GM21526 (cell line): ENCODE results near the gene DDAH1.

Experiments
- ATAC-seq: cut with Tn5 transposase; IDR thresholded peaks from one replicate; pipeline ENCODE4 v1.9.1; 2021; ENCODE audit warnings: moderate library complexity; ENCODE audit not compliant: unreplicated experiment, low FRiP score

DDAH1 gene

GRCh38 chr1:85445906-85446305, 19.1 kb downstream of the DDAH1 start:
- ATAC-seq: no peak

DNA sequence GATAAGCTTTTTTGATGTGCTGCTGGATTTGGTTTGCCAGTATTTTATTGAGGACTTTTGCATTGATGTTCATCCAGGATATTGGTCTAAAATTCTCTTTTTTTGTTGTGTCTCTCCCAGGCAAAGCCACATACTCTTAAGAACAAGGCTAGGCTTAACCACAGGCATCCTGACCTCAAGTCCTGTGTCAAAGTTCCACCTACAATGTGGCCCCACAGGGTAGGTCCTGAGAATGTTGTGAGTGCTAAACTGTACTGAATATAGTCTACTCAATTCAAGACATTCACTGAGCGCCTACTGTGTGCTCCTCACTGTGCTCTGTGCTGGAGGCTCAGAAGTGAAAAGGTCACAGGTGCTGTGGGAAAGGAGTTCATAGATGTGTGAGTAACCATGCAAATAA, 20.6 kb downstream of the DDAH1 start:
- ATAC-seq: no peak

DNA sequence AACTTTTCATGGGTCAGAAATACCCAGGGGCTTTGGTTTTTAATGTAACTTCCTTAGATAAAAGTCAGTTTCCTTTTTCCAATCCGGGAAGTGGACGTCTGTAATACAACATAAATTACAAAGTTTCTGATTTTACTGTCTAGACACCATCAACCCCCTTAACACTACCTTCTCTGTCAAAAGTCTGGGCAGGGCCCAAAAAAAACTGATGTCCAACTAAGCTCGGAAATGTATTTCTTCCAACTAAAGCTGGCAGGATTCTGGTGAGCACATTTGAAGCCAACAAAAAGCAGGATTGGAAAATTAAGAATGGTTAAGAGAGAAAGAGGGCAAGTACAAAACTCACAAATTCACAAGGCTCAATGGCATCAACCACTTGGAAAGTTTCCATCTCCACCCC, 24.3 kb downstream of the DDAH1 start:
- no peak for ATAC-seq

DNA sequence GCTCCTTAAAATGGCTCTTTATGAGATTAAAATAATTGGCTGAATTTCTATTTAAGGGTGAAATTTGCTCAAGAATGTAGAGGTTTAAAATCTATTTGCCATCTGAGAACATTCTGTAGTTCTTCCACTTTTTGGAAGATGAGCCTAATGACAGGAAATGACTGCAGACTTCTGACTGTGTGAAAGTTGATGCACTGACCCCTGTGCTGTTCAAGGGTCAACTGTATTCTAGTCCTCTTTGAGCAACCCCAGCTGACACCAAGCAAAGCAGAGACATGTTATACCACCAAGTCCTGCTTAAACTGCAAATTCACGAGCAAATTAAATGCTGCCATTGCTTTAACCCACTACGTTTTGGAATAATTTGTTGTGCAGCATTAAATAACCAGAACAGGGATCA, 26.6 kb downstream of the DDAH1 start:
- no peak for ATAC-seq

- no peak for ATAC-seq
Measured at GRCh38 chr1:85437139-85437538, 27.8 kb downstream of the DDAH1 start.

GRCh38 chr1:85433096-85433495, 31.9 kb downstream of the DDAH1 start:
- ATAC-seq: no peak

DNA sequence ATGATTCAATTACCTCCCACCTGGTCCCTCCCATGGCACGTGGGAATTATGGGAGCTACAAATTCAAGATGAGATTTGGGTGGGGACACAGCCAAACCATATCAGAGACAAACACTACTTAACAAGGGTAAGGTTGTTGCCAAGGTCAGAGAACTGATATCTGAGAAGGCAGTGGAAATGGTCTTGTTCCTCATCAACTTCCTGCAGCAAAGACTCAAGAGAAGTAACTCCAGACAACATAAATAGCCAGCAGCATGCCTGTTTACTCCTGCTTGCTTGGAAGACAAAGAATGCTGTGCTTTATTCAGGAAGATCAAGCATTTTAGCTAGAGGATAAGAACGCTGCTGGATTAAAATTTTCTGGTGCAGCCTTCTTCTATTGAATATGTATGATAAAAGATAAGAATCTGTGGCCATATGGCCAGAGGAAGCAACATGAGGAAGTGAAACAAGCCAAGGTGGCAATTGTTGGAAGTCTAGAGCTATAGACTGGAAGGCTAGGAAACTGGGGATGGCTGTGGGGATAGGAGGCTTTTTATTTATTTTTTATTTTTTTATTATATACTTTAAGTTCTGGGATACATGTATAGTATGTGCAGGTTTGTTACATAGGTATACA, 36.4 kb downstream of the DDAH1 start:
- ATAC-seq: no peak

DNA sequence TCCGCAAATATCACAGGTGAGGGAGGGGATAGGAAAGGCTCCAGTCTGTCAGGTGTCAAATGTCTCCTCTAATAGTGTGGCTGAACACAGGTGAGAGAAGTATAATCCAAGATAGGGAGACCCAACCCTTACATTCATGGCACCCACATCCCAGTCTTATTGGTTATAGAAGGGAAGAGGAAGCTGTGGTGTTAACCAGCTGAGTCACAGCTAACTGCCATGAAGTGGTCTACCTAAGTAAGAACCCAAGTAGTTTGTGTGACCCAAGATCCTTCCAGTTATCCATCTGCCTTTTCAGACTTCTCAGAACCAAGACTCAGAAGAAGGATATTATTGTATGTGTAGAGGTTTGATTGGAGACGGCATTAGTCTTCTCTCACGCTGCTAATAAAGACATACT, 37.1 kb downstream of the DDAH1 start:
- no peak for ATAC-seq

- no peak for ATAC-seq
Measured at GRCh38 chr1:85427331-85427730, 37.6 kb downstream of the DDAH1 start.

DNA sequence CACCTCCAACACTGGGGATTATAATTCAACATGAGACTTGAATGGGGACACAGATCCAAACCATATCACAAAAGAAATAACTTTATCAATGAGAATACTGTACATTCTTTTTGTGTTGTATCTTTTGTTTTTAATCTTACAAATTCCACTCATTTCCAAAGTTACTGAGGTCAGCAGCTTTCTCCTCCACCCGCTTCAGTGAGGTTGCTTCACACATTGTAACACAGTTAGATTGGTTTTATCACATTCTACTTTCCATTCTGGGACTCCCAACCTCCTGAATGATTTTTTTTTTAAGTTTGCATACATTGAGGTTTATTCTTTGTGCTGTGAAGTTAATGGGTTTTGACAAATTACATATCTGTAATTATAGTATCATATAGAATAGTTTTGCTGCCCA, 43.8 kb downstream of the DDAH1 start:
- ATAC-seq: no peak

DNA sequence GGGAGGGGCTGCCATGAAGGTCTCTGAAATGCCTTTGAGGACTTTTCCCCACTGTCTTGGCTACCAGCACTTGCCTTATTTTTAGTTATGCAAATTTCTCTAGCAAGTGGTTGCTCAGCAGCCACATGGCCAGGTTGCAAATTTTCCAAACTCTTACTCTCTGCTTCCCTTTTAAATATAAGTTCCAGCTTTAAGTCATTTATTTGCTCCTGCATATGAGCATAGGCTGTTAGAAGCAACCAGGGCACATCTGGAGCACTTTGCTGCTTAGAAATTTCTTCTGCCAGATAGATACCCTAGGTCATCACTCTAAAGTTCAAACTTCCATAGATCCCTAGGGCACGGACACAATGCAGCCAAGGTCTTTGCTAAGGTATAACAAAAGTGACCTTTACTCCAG, 44.8 kb downstream of the DDAH1 start:
- no peak for ATAC-seq

DNA sequence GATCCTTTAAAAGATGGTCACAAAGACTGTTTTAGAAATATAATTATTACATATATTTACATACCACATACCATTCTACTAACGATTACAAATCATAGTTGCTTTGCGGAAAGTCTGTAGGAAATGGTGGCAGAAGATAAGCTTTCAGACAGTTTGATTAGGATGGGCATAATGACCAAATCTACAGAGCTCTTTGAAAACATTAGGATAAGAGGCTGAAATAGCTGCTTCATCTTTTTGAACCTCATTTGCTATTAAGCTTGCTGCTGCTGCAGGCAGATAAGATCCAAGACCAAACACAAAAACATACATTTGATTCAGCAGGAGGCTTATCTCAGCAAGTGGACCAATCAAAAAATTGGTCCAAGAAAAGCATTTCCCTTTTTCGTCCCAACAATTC, 47.1 kb downstream of the DDAH1 start:
- no peak for ATAC-seq

DNA sequence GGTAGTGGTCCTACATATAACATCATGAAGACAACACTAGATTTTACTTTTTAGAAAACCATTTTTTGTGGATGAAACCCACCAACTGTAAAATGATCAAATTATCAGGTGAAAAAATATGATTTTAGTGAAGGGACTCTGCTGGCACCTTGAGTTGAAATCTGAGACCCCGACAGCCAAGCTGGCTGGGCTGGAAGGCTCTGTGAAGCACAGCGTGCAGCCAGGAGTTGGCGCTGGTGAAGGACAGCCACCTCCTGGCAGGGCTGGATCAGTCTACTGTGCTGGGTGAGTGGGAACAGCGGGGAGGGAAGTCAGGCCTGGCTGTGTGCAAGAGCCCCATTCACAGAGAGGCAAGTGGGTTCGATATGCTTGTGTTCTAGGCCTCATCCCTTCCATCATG, 47.9 kb downstream of the DDAH1 start:
- no peak for ATAC-seq

GRCh38 chr1:85413169-85413568, 51.8 kb downstream of the DDAH1 start:
- no peak for ATAC-seq

- no peak for ATAC-seq
Measured at GRCh38 chr1:85411567-85412305, 53.2 kb downstream of the DDAH1 start.

DNA sequence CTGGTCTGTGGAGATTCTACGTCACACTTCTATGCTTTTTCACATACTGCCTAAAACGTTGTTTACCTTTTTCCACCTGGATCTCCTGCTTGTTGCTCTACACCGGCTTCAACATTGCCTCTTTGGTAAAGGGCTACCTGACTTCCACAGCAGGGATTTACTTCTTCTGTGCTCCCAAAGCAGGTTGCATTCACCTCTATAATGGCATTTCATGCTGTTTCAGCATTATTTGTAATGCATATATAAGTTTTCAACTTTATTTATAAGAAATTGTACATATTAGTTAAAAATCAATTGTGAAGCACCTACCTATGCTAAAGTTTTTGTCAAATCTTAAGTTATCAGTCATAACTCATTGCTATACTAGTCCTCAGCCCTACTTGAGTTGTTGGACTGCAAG, 55.4 kb downstream of the DDAH1 start:
- ATAC-seq: no peak

DNA sequence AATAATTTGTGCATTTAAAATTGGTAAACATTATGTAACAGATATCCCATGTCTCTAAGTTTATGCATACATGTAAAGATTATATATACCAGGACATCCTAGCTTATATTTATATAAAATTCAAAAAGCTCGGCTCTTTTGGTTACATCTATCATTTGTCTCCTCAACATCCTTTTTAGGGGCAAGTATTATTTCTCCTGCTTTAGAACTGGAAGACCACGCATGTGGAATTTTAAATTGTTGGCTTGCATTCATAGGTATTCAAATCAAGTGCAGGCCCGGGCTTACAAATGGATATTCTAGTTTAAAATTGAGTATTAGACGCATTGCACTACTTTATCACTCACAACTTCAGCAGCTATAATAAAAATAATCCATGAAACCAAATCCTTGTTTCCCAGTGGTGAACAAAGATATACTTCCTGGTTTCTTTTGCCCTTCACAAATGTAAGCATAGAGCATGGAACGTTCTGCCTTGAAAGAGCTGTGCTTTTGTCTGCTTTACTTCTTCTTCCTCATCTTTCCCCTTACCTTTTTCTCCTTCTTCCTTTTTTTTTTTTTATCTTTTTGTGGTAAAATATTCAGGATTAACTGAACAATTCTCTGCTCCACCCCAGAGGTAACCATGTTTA, 57.1 kb downstream of the DDAH1 start:
- no peak for ATAC-seq

GRCh38 chr1:85406887-85407533, 57.9 kb downstream of the DDAH1 start:
- ATAC-seq: no peak

DNA sequence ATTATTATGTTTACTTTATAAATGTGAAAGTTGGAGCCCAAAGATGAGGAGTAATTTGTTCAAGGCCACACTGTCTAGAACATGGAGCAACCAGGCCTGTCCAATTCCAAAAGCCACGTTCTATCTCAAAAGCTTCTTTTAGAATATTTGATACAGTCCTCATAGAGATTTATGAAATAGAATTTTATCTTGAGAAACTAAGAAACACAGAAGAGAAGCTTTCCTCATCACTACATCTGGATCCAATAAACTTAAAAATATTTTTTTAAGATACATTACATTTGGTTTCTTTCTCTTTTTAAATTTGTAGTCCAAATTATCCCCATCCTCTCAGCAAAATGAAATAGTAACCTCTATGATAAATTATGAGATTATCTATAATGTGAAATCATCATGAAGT, 58.9 kb downstream of the DDAH1 start:
- ATAC-seq: no peak

DNA sequence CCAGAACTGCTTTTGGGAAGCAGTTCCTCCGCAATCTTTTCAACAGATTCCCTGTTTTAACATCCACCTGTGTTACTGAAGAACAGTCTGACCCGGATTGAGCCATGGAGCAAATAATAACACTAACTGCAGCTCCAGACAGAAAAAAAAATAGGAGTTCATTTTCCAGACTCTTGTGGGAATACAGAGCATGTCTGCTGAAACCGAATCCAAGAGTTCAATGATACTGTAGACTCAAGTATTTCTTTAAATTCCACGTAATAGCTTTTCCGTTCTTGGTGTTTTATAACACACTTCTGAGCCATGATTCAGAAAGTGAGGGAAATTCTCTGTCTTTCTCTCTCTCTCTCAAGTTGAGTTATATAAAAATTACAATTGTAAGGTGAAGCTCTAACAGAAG, 60.6 kb downstream of the DDAH1 start:
- no peak for ATAC-seq

DNA sequence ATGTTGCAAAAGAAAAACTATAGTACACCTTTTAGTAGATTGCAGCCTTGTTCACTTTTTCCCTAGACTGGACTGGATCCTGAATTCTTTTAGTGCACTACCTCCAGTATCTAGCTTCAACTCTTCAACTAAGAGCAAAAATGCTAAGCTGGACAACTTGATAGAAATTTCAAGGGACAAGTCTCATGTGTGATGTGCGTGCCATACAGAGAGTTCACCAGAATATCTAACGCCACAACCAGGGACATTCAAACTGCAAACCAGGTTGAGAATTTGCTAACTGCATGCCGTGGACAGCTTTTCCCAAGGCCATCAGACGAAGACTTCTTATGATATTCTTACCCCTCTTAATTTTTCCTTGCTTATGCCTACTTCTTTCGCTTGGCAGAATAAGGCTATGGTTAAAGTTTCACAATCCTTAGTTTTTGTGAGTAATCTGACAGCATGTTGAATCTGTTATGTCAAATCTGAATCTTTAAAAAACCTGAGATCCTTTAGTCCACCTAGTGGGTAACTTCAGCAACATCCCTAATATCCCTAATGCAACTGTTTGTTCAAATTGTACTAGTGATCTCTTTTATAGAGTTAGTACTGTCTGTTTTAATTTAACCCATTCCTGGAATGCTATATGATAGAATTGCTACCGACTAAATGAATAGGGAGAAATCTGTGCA, 66.4 kb downstream of the DDAH1 start:
- ATAC-seq: no peak
